Inflammatory macrophage (primary cell): ENCODE data around the gene IDNK.
A peak's percentile ranks its signal among the peaks of the same experiment; 100 is the strongest.

Experiments
- DNase-seq, 2 donors: peaks; one replicate each; pipeline ENCODE4 v3.0.0-alpha.2; 2020 to 2022

Gene IDNK

GRCh38 chr9:83636813-83637212 is 13.9 kb downstream of the IDNK start:
- no peak for DNase-seq

GRCh38 chr9:83637389-83637788 is 14.4 kb downstream of the IDNK start:
- no peak for DNase-seq

- DNase-seq, result no peak
Measured at GRCh38 chr9:83639266-83639665, 16.3 kb downstream of the IDNK start.

- no peak for DNase-seq
Measured at GRCh38 chr9:83642793-83643192, 19.9 kb downstream of the IDNK start.

GRCh38 chr9:83646500-83647239 is 23.7 kb downstream of the IDNK start:
- DNase-seq, result no peak

- peak; percentile 32 to 57 for DNase-seq
Measured at GRCh38 chr9:83649080-83649479, 26.1 kb downstream of the IDNK start.

- no peak for DNase-seq
Measured at GRCh38 chr9:83649515-83649914, 26.6 kb downstream of the IDNK start.

GRCh38 chr9:83651558-83651957 is 28.6 kb downstream of the IDNK start:
- no peak for DNase-seq

GRCh38 chr9:83652433-83652832 is 29.5 kb downstream of the IDNK start:
- no peak for DNase-seq

- peak in 1 of 2 donors; percentile 16 for DNase-seq
Measured at GRCh38 chr9:83655433-83655832, 32.5 kb downstream of the IDNK start.

- no peak for DNase-seq
Measured at GRCh38 chr9:83656032-83656680, 33.2 kb downstream of the IDNK start.

GRCh38 chr9:83656952-83657351 is 34.0 kb downstream of the IDNK start:
- no peak for DNase-seq

GRCh38 chr9:83662933-83663332 is 40.0 kb downstream of the IDNK start:
- no peak for DNase-seq

- DNase-seq, result peak; percentile 11 to 74
Measured at GRCh38 chr9:83665580-83666200, 42.7 kb downstream of the IDNK start.

- no peak for DNase-seq
Measured at GRCh38 chr9:83669067-83669466, 46.1 kb downstream of the IDNK start.

GRCh38 chr9:83670381-83670780 is 47.4 kb downstream of the IDNK start:
- DNase-seq, result no peak

- no peak for DNase-seq
Measured at GRCh38 chr9:83671451-83671850, 48.5 kb downstream of the IDNK start.

- no peak for DNase-seq
Measured at GRCh38 chr9:83675466-83675865, 52.5 kb downstream of the IDNK start.

GRCh38 chr9:83677596-83677995 is 54.7 kb downstream of the IDNK start:
- no peak for DNase-seq

- DNase-seq, result no peak
Measured at GRCh38 chr9:83680233-83680632, 57.3 kb downstream of the IDNK start.

- no peak for DNase-seq
Measured at GRCh38 chr9:83681490-83681889, 58.5 kb downstream of the IDNK start.

GRCh38 chr9:83688921-83689320 is 66.0 kb downstream of the IDNK start:
- DNase-seq, result no peak

GRCh38 chr9:83691492-83691891 is 68.5 kb downstream of the IDNK start:
- no peak for DNase-seq
